MM.1S (cell line): ENCODE measurements around the gene MBOAT2.

ENCODE experiments used
- EZH2 ChIP-seq: fragments of 300-600 bp; sonication (generic); optimal IDR thresholded peaks from 2 replicates; pipeline ENCODE3; 2017; ENCODE audit warnings: low read depth, mild to moderate bottlenecking, antibody characterized with exemption, low read length, mixed read lengths
- EZH2phosphoT487 ChIP-seq: fragments of 300-600 bp; sonication (generic); IDR thresholded peaks from 2 replicates; pipeline ENCODE4 v1.6.1; 2018; ENCODE audit warnings: antibody characterized with exemption, low read length
- TF ChIP-seq, protein P1 (sequence below): fragments of 300-600 bp; sonication (generic); IDR thresholded peaks from 2 replicates; pipeline ENCODE4 v1.5.1; 2016; ENCODE audit warnings: antibody characterized with exemption, low read length, mixed read lengths

DNA sequence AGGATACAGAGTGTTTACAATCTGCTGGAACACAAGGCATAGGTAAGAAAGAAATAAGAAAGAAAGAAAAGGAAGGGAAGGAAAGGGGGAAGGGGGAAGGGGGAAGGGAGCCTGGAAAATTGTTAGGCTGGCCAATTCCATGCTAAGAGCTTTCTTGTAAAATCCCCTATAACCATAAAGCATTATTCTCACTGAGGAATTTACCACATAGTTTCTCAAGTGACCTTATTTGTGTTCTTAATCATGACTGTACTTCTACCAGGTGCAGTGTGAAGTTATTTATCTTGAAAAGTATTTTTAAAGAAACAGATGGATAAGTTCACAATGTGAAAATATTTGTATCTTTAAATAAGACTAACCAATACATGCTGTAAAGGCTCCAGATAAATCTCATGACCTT lies 126.9 kb downstream of the MBOAT2 start:
- TF ChIP-seq, protein P1, sequence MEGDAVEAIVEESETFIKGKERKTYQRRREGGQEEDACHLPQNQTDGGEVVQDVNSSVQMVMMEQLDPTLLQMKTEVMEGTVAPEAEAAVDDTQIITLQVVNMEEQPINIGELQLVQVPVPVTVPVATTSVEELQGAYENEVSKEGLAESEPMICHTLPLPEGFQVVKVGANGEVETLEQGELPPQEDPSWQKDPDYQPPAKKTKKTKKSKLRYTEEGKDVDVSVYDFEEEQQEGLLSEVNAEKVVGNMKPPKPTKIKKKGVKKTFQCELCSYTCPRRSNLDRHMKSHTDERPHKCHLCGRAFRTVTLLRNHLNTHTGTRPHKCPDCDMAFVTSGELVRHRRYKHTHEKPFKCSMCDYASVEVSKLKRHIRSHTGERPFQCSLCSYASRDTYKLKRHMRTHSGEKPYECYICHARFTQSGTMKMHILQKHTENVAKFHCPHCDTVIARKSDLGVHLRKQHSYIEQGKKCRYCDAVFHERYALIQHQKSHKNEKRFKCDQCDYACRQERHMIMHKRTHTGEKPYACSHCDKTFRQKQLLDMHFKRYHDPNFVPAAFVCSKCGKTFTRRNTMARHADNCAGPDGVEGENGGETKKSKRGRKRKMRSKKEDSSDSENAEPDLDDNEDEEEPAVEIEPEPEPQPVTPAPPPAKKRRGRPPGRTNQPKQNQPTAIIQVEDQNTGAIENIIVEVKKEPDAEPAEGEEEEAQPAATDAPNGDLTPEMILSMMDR: no peak
- TF ChIP-seq EZH2 (no peak), EZH2phosphoT487 (no peak)
